Skeletal muscle tissue (tissue), 4 donors: ENCODE data around the gene ECM2. TPM values are rescaled to one million over a fixed set of nuclear protein-coding genes. Genes with fewer than 3 reads are reported as not detected.

Experiments used
- H3K27ac ChIP-seq: one replicate; pipeline ENCODE4 v1.7.0; 2013; ENCODE audit warnings: mild to moderate bottlenecking, low read depth, low read length, inconsistent platforms
- H3K27me3 ChIP-seq, 3 donors: one replicate each; pipeline ENCODE4 v1.7.0; 2013; ENCODE audit warnings: low read length in 3 of 3; ENCODE audit not compliant: control insufficient read depth in 3 of 3, insufficient read depth in 3 of 3
- H3K36me3 ChIP-seq, 3 donors: one replicate each; pipeline ENCODE4 v1.7.0; 2013; ENCODE audit warnings: low read length in 3 of 3; ENCODE audit not compliant: control insufficient read depth in 3 of 3, insufficient read depth in 3 of 3
- H3K4me1 ChIP-seq, 3 donors: one replicate each; pipeline ENCODE4 v1.7.0; 2013; ENCODE audit warnings: low read length in 3 of 3, mild to moderate bottlenecking in 3 of 3; ENCODE audit not compliant: control insufficient read depth in 3 of 3, insufficient read depth in 3 of 3
- H3K4me3 ChIP-seq, 3 donors: one replicate each; pipeline ENCODE4 v1.7.0; 2013; ENCODE audit warnings: low read length in 3 of 3
- H3K9ac ChIP-seq, 3 donors: one replicate each; pipeline ENCODE4 v1.7.0; 2013; ENCODE audit warnings: low read length in 3 of 3, mild to moderate bottlenecking in 3 of 3, moderate library complexity in 2 of 3, low read depth in 1 of 3
- H3K9me3 ChIP-seq, 3 donors: one replicate each; pipeline ENCODE4 v1.7.0; 2013; ENCODE audit warnings: low read length in 3 of 3; ENCODE audit not compliant: control insufficient read depth in 3 of 3
- total RNA-seq: library from RNA; depleted of rRNA; stranded (reverse); fragments of >200 nt; gene quantifications from one replicate; pipeline ENCODE4 v1.2.3, GENCODE V29; 2014
- donor health status: Osteomylitis.

The ECM2 gene
- total RNA-seq, 1 donor from 2014 or later: 28.7 TPM

DNA sequence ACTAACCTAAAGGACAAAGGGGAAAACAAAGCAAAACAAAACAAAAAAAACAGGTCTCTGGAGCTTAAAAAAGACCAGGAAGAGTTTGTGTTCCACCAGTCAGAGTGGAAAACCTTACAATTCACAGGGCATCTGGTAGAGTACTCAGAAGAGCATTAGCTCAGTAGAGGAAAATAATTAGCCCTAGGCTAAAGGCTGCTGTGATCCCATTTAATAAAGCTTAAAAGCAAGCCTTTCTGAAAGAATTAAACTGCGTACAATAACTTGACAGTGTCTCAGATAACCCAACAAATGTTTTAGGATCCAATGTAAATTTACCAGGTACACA lies 7.3 kb downstream of the ECM2 start:
- H3K27ac ChIP-seq: no peak overlapping the region
- no peak overlapping the region for H3K9ac ChIP-seq
- no peak overlapping the region for H3K4me3 ChIP-seq
- peaks cover 0 to 2% (median 0%) of the 10 kb centered on the region in 3 donors for H3K9me3 ChIP-seq
- H3K27me3 ChIP-seq: no peaks in the 10 kb centered on the region
- no peaks in the 10 kb centered on the region for H3K36me3 ChIP-seq
- H3K4me1 ChIP-seq: no peaks in the 10 kb centered on the region

GRCh38 chr9:92527832-92528521 lies 7.8 kb downstream of the ECM2 start:
- Histone ChIP-seq H3K27ac (no peak overlapping the region), H3K9me3 (peaks cover 0 to 2% (median 0%) of the 10 kb centered on the region in 3 donors), H3K4me3 (no peak overlapping the region), H3K4me1 (no peaks in the 10 kb centered on the region), H3K27me3 (no peaks in the 10 kb centered on the region), H3K9ac (no peak overlapping the region), H3K36me3 (no peaks in the 10 kb centered on the region)

DNA sequence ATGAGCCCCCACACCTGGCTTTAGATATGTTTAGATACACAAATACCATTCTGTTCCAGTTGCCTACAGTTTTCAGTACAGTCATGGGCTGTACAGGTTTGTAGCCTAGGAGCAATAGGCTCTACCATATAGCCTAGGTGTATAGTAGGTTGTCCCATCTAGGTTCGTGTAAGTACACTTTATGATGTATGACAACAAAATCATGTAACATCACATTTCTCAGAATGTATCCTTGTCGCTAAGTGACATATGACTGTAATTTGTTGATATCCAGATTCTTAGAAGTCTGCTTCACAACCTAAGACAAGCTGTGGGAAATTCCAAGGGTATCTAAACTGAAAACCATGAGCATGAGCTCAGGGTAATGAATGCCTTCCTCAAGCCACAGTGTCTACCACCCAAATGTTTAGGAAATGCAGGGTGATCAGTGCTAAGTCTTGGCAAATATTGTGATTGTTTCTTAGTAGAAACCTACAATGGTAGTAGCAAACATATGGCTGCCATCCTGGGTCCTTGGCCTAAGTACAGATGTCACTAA lies 8.4 kb downstream of the ECM2 start:
- Histone ChIP-seq H3K9ac (no peak overlapping the region), H3K36me3 (no peaks in the 10 kb centered on the region), H3K4me1 (no peaks in the 10 kb centered on the region), H3K4me3 (no peak overlapping the region), H3K27me3 (no peaks in the 10 kb centered on the region), H3K27ac (no peak overlapping the region), H3K9me3 (peaks cover 0 to 2% (median 0%) of the 10 kb centered on the region in 3 donors)

DNA sequence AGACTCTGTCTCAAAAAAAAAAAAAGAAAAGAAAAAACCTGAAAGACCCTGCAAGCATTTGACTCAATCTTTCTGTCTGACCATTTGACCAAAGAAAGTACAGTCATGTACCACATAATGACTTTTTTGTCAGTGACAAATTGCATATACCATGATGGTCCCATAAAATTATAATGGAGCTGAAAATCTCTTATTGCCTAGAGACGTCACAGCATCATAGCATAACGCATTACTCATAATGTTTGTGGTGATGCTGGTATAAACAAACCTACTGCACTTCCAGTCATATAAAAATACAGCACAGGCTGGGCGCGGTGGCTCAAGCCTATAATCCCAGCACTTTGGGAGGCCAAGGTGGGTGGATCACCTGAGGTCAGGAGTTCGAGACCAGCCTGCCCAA lies 10.5 kb downstream of the ECM2 start:
- Histone ChIP-seq H3K4me1 (no peaks in the 10 kb centered on the region), H3K4me3 (no peak overlapping the region), H3K27ac (no peak overlapping the region), H3K9ac (no peak overlapping the region), H3K36me3 (no peaks in the 10 kb centered on the region), H3K9me3 (peaks cover 0 to 2% (median 0%) of the 10 kb centered on the region in 3 donors), H3K27me3 (no peaks in the 10 kb centered on the region)

GRCh38 chr9:92524881-92525280 lies 10.9 kb downstream of the ECM2 start:
- Histone ChIP-seq H3K9ac (no peak overlapping the region), H3K9me3 (peaks cover 0 to 2% (median 0%) of the 10 kb centered on the region in 3 donors), H3K36me3 (no peaks in the 10 kb centered on the region), H3K27ac (no peak overlapping the region), H3K27me3 (no peaks in the 10 kb centered on the region), H3K4me1 (no peaks in the 10 kb centered on the region), H3K4me3 (no peak overlapping the region)

- no peaks in the 10 kb centered on the region for H3K36me3 ChIP-seq
- no peak overlapping the region for H3K27ac ChIP-seq
- H3K27me3 ChIP-seq: no peaks in the 10 kb centered on the region
- H3K4me1 ChIP-seq: no peaks in the 10 kb centered on the region
- H3K9me3 ChIP-seq: no peaks in the 10 kb centered on the region
- no peak overlapping the region for H3K9ac ChIP-seq
- no peak overlapping the region for H3K4me3 ChIP-seq
Measured at GRCh38 chr9:92522983-92523970, 12.5 kb downstream of the ECM2 start.

- Histone ChIP-seq H3K4me1 (no peaks in the 10 kb centered on the region), H3K4me3 (no peak overlapping the region), H3K27ac (no peak overlapping the region), H3K36me3 (no peaks in the 10 kb centered on the region), H3K27me3 (no peaks in the 10 kb centered on the region), H3K9me3 (no peaks in the 10 kb centered on the region), H3K9ac (no peak overlapping the region)
Measured at GRCh38 chr9:92520837-92521236, 15.0 kb downstream of the ECM2 start.

DNA sequence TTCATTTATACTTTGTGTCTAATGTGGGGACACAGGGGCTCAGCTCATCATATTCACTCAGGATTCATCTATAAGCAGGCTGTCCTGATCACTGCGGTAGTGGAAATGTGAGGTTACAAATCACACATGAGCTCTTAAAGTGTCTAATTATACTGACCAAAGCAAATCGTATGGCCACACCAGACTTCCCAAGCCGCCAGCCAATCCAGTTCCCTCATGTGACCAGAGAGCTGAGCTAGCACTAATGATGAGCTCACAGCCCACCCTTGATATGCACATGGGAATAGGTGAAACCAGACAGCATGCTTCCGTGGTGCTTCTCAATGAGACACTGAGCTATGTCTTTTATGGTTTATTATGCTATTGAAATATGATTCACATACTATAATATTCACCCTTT lies 17.6 kb downstream of the ECM2 start:
- Histone ChIP-seq H3K27ac (no peak overlapping the region), H3K9ac (no peak overlapping the region), H3K27me3 (no peaks in the 10 kb centered on the region), H3K36me3 (peaks cover 0 to 5% (median 0%) of the 10 kb centered on the region in 3 donors), H3K4me3 (no peak overlapping the region), H3K4me1 (peaks cover 0 to 2% (median 0%) of the 10 kb centered on the region in 3 donors), H3K9me3 (no peaks in the 10 kb centered on the region)

DNA sequence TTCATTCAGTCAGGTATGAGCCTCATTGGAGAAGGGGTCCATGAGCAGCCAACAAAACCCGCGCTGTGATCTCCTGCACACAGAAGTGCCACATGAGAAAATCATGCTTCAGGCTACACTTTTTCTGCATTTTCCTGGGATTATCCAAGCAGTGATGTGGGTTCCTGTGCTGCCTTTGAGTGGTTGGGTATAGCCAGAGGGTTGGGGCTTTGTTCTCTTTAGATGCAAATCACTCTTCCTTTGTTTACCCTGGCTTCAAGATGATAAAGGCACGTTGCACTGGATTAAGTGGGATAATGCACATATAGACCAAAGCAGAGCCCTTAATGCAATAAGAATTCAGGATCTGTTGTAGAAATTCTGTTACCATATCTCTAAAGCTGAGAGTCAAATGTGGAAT lies 18.7 kb downstream of the ECM2 start:
- Histone ChIP-seq H3K36me3 (peaks cover 0 to 8% (median 0%) of the 10 kb centered on the region in 3 donors), H3K27ac (no peak overlapping the region)

GRCh38 chr9:92516521-92516920 lies 19.3 kb downstream of the ECM2 start:
- H3K27me3 ChIP-seq: no peaks in the 10 kb centered on the region
- H3K36me3 ChIP-seq: peaks cover 0 to 8% (median 0%) of the 10 kb centered on the region in 3 donors
- no peaks in the 10 kb centered on the region for H3K9me3 ChIP-seq
- no peak overlapping the region for H3K4me3 ChIP-seq
- H3K4me1 ChIP-seq: peaks cover 0 to 6% (median 2%) of the 10 kb centered on the region in 3 donors
- no peak overlapping the region for H3K9ac ChIP-seq
- H3K27ac ChIP-seq: no peak overlapping the region

More for the DNA sequence above, 18.7 kb downstream of the ECM2 start:
- Histone ChIP-seq H3K9ac (no peak overlapping the region), H3K27me3 (no peaks in the 10 kb centered on the region), H3K4me1 (peaks cover 0 to 6% (median 2%) of the 10 kb centered on the region in 3 donors), H3K4me3 (no peak overlapping the region), H3K9me3 (no peaks in the 10 kb centered on the region)
